Mammary epithelial cell (primary cell): Measurements from ENCODE around the gene SIVA1.

Experiments
- CTCF ChIP-seq, 2 donors: IDR thresholded peaks in 1 of 2; conservative IDR thresholded peaks in 1 of 2; 2 replicates each; pipeline ENCODE4 v1.5.1; 2011 to 2012; ENCODE audit warnings: inconsistent platforms in 2 of 2, low read length in 2 of 2, mild to moderate bottlenecking in 2 of 2, control low read depth in 1 of 2, low read depth in 1 of 2; ENCODE audit not compliant: insufficient read depth in 1 of 2; ENCODE audit errors: extremely low read depth in 1 of 2
- EZH2 ChIP-seq: IDR thresholded peaks from 2 replicates; pipeline ENCODE4 v1.6.1; 2012; ENCODE audit warnings: low read length, inconsistent platforms, borderline replicate concordance

- TF ChIP-seq EZH2 (no peak), CTCF (conservative IDR thresholded peaks at IDR 0.05 in 1 of 2, IDR thresholded peaks at IDR 0.05 in 1 of 2; ENCODE audit: extremely low read depth in 1 of 2, insufficient read depth in 1 of 2, low read depth in 1 of 2, low read length in 2 of 2) (no peak)
These were observed 17.2 kb downstream of the SIVA1 start for GRCh38 chr14:104770072-104770579.
